HepG2 (cell line): ENCODE measurements around the gene RABGAP1L. TPM values are rescaled to one million over a fixed set of nuclear protein-coding genes. Genes with fewer than 3 reads are reported as not detected.

ENCODE experiments used
- GATA4 ChIP-seq: sonication (generic); IDR thresholded peaks from 2 replicates; pipeline ENCODE4 v1.6.1; 2016; ENCODE audit warnings: antibody characterized with exemption, low read depth, borderline replicate concordance
- GMEB2 ChIP-seq: IDR thresholded peaks from 2 replicates; pipeline ENCODE4 v1.6.1; 2016; ENCODE audit warnings: missing biosample characterization, missing genetic modification reagents, low read depth
- GRHL1 ChIP-seq: sonication (generic); formaldehyde crosslinking; conservative IDR thresholded peaks from 2 replicates; pipeline ENCODE4 v1.8.0; 2022; ENCODE audit warnings: missing genetic modification reagents
- HNRNPUL1 ChIP-seq: fragments of 200-400 bp; formaldehyde crosslinking; IDR thresholded peaks from 2 replicates; pipeline ENCODE4 v1.6.1; 2017; ENCODE audit warnings: low read depth, mild to moderate bottlenecking, low read length, moderate library complexity
- HOMEZ ChIP-seq: IDR thresholded peaks from 2 replicates; pipeline ENCODE4 v1.6.1; 2016; ENCODE audit warnings: low read depth
- HOXA3 ChIP-seq: sonication (generic); formaldehyde crosslinking; IDR thresholded peaks from 2 replicates; pipeline ENCODE4 v1.5.0; 2020; ENCODE audit warnings: missing genetic modification reagents
- MIXL1 ChIP-seq: IDR thresholded peaks from 2 replicates; pipeline ENCODE4 v1.6.1; 2016
- SPEN ChIP-seq: sonication (generic); formaldehyde crosslinking; IDR thresholded peaks from 2 replicates; pipeline ENCODE4 v1.5.1; 2020; ENCODE audit warnings: low read depth, mild to moderate bottlenecking, missing genetic modification reagents
- SRSF1 ChIP-seq: fragments of 200-400 bp; formaldehyde crosslinking; optimal IDR thresholded peaks from 2 replicates; pipeline ENCODE3; 2017; ENCODE audit warnings: mild to moderate bottlenecking, low read depth, low read length, moderate library complexity
- THAP9 ChIP-seq: sonication (generic); formaldehyde crosslinking; IDR thresholded peaks from 2 replicates; pipeline ENCODE4; 2020; ENCODE audit warnings: missing genetic modification reagents, mild to moderate bottlenecking, borderline replicate concordance
- THRA ChIP-seq: sonication (generic); formaldehyde crosslinking; IDR thresholded peaks from 2 replicates; pipeline ENCODE4 v1.4.0; 2020; ENCODE audit warnings: missing genetic modification reagents, borderline replicate concordance
- ZNF142 ChIP-seq: sonication (generic); formaldehyde crosslinking; IDR thresholded peaks from 2 replicates; pipeline ENCODE4 v1.4.0; 2020; ENCODE audit warnings: missing genetic modification reagents
- ZNF256 ChIP-seq: sonication (generic); formaldehyde crosslinking; conservative IDR thresholded peaks from 2 replicates; pipeline ENCODE4 v1.4.0; 2020; ENCODE audit warnings: missing genetic modification reagents
- ZNF3 ChIP-seq: IDR thresholded peaks from 2 replicates; pipeline ENCODE4 v1.7.0; 2017; ENCODE audit warnings: inconsistent platforms
- ZNF335 ChIP-seq: sonication (generic); formaldehyde crosslinking; IDR thresholded peaks from 2 replicates; pipeline ENCODE4 v1.4.0; 2020; ENCODE audit warnings: missing genetic modification reagents
- polyA plus RNA-seq, 8 experiments: library from polyadenylated mRNA; depleted of rRNA in 3 of 8; stranded (reverse) in 7 of 8; unstranded in 1 of 8; fragments of >200 nt; fragmentation: Illumina TruSeq in 4 of 8; extraction: Trizol in 4 of 8; gene quantifications; 2 replicates each; pipeline versions ENCODE4 v1.2.1 to v1.2.3, GENCODE V29; 2011 to 2016; ENCODE audit warnings: low read depth in 4 of 8, missing spikeins in 1 of 8, mixed read lengths in 1 of 8; ENCODE audit not compliant: insufficient read depth in 1 of 8
- total RNA-seq, 5 experiments: library from RNA; depleted of rRNA; stranded (reverse); fragments of >200 nt; fragmentation: Illumina TruSeq; extraction: Trizol; gene quantifications; 2 replicates each; pipeline ENCODE4 v1.2.3, GENCODE V29; 2016; ENCODE audit warnings: low read depth in 1 of 5

The RABGAP1L gene
- total and polyA plus RNA-seq, 2 of the 13 experiments (the other 11 are each of a cell fraction or from before 2014, with no cell fraction given): 7.9 to 22.6 TPM

GRCh38 chr1:174266476-174266875, 107.2 kb downstream of the RABGAP1L start (continued):
- no peak for TF ChIP-seq ZNF142 (CRISPR knock-in tag)
- TF ChIP-seq HOXA3 (CRISPR knock-in tag): no peak
- peak; percentile 54; the same call in 1 of the 2 replicates for TF ChIP-seq HOMEZ (CRISPR knock-in tag)
- TF ChIP-seq HNRNPUL1: no peak
- peak; percentile 94 for TF ChIP-seq ZNF3 (CRISPR knock-in tag)
- TF ChIP-seq THRA (CRISPR knock-in tag): no peak
- TF ChIP-seq SPEN (CRISPR knock-in tag): no peak
- TF ChIP-seq GMEB2 (CRISPR knock-in tag): no peak
- no peak for TF ChIP-seq ZNF335 (CRISPR knock-in tag)
- no peak for TF ChIP-seq THAP9 (CRISPR knock-in tag)
- TF ChIP-seq MIXL1 (CRISPR knock-in tag): 0 out of 2 replicates have a peak, but pooled peaks have one; percentile 14
- TF ChIP-seq GRHL1 (CRISPR knock-in tag): no peak
- no peak for TF ChIP-seq SRSF1
- TF ChIP-seq ZNF256 (CRISPR knock-in tag): no peak
- TF ChIP-seq GATA4: no peak
